ENCODE measurements around the gene ARHGDIG. TPM values are rescaled to one million over a fixed set of nuclear protein-coding genes. Genes with fewer than 3 reads are reported as not detected.
"Not testable (repeated sequence)": the region's sequence is repeated elsewhere in the genome, so short reads cannot be mapped to it uniquely, and the experiment has no call there.

Gene ARHGDIG
- polyA plus RNA-seq, 1 experiment: 0.22 TPM

GRCh38 chr16:266258-267164 lies 13.9 kb upstream of the ARHGDIG start:
- POLR2A ChIA-PET: no interaction called here
- CTCF ChIA-PET: no interaction called here
- no peak overlapping the region for H3K4me3 ChIP-seq (ENCODE audit: low read depth, low read length)
- no peak for DNase-seq (ENCODE audit: low read depth)
- no peaks in the 10 kb centered on the region for H3K27me3 ChIP-seq (ENCODE audit: control insufficient read depth, insufficient read depth, low read length)
- H3K36me3 ChIP-seq (ENCODE audit: control insufficient read depth, insufficient read depth, low read length): peaks cover 7% of the 10 kb centered on the region
- no peak for TF ChIP-seq CTCF (IDR thresholded peaks at IDR 0.05; ENCODE audit: insufficient read depth, low read depth, low read length)

- DNase-seq (ENCODE audit: low read depth); H3K4me3 ChIP-seq (ENCODE audit: low read depth, low read length); POLR2A ChIA-PET; H3K36me3 ChIP-seq (ENCODE audit: control insufficient read depth, insufficient read depth, low read length); H3K27me3 ChIP-seq (ENCODE audit: control insufficient read depth, insufficient read depth, low read length); CTCF ChIA-PET: not testable (repeated sequence)
Measured at GRCh38 chr16:267562-267961, 12.8 kb upstream of the ARHGDIG start.

DNA sequence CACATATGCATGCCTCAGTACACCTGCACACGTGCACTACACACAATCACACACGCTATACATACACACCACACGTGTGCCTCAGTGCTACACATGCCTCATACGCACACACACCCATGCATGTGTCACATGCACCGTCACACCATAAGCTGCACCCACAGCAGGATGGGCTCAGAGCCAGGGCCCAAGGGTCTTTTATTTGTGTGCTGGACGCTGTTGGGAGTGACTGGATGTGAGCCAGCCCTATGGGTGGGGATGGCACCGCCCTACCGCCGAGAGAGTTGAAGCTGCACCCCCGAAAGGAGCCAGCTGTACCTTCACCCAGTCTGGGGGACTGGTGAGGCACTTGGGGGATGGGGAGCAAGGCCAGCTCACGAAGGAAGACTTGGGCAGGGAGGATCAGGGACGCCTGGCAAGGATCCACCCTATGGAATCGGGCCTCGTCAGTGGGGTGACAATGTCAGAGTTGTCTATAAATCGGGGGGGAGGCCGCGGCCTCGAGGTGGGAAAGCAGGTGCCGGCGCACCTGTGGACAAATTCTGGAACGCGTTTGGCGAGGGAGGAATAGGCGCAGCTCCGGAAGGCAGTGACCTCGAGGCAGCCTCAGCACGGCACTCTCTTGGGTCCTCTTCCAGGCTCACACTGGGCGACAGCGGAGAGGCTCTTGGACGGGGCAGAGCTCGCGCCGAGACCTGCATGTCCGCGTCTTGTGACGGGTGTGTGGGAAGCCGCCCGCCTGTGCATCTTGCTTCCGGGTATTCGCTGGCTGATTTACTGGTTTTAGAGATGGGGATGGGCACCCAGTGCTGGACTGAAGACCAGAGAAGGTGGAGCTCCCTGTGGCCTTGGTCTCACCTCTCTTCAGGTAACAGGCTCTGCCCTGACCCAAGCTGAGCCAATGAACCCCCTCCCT lies 12.0 kb upstream of the ARHGDIG start:
- no peaks in the 10 kb centered on the region for H3K27me3 ChIP-seq (ENCODE audit: control insufficient read depth, insufficient read depth, low read length)
- ChIA-PET POLR2A (no interaction called here), CTCF (no interaction called here)
- H3K36me3 ChIP-seq (ENCODE audit: control insufficient read depth, insufficient read depth, low read length): peaks cover 1% of the 10 kb centered on the region; the same call in 1 of the 2 replicates
- H3K4me3 ChIP-seq (ENCODE audit: low read depth, low read length): no peak overlapping the region
- DNase-seq (ENCODE audit: low read depth): no peak
- no peak for TF ChIP-seq CTCF (IDR thresholded peaks at IDR 0.05; ENCODE audit: insufficient read depth, low read depth, low read length)

DNA sequence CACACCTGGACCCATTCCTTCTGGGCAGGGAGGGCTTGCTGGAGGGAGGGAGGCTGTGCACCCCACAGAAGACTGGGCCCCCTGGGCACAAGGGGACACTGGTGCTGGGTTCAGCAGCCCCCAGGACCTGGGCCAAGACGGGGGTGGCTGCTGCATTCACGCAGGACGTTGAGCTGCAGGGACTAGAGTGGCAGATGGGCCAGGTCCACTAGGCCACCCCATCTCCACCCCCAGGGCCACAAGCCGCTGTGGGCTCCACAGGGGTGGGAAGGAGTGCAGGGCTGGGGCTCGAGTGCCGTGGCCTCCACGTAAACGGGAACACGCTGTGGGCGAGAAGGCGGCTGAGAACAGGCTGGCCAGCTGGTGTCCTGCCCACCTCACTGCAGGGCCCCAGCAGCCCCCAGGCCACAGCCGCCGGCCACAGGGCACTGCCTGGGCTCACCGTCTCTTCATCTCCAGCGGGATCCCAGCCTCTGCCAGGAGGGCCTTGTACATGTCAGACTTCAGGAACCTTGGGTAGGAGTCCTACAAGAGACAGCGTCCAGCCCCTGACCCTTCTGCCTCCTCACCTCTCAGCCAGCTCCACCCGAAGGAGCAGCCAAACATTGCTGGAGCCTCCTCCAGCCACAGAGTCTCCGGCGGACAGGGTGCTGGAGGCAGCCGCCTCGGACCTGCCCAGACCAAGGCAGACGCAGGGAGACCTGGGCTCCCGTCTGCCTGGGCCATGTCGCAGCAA lies 11.2 kb upstream of the ARHGDIG start:
- H3K36me3 ChIP-seq (ENCODE audit: control insufficient read depth, insufficient read depth, low read length): no peaks in the 10 kb centered on the region; the same call in 1 of the 2 replicates
- POLR2A ChIA-PET: no interaction called here
- no peak for DNase-seq (ENCODE audit: low read depth)
- no peak for TF ChIP-seq CTCF (IDR thresholded peaks at IDR 0.05; ENCODE audit: insufficient read depth, low read depth, low read length)
- CTCF ChIA-PET: no interaction called here
- no peak overlapping the region for H3K4me3 ChIP-seq (ENCODE audit: low read depth, low read length)
- peaks cover 2% of the 10 kb centered on the region; the same call in 1 of the 2 replicates for H3K27me3 ChIP-seq (ENCODE audit: control insufficient read depth, insufficient read depth, low read length)

DNA sequence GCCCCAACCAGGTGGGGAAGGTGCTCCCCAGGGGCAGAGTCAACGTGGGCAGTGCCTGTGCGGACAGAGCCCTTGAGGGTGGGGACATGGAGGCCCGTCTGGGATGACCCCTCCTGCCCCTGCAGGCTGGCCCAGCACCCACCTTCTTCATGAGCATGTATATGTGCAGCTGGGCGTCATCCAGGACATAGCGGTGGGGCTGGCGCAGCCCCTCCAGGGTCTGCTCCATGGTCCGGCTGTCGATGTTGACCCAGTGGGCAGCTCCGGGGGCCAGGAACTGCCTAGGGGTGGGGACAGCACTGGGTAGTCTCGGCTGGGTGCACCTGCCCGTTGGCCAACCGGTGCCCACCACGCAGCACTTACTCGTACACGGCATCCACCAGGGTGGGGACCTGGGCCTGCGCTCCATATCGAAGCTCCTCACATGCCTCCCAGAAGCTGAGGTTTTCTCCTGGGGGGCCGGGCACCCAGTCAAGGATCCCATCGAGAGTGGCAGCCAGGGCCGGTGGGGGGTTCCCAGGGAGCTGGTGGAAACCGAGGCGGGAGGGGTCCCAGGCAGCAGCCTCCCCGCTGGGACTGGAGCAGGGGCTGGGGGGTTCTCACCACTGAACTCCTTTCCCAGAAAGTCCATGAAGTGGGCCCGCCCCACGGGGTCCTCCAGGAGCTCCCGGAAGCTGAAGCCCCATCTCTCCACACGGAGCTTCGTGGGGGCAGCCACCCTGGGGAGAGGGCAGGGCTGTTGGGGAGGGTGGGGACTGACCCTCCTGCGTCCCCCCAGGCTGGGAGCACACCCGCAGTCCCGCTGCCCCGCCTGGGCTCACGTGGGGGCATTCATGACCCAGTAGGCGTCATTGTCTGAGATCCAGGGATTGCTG lies 9.8 kb upstream of the ARHGDIG start:
- no peak for DNase-seq (ENCODE audit: low read depth)
- CTCF ChIA-PET: no interaction called here

More for the DNA sequence above, 9.8 kb upstream of the ARHGDIG start:
- H3K4me3 ChIP-seq (ENCODE audit: low read depth, low read length): no peak overlapping the region
- TF ChIP-seq CTCF (IDR thresholded peaks at IDR 0.05; ENCODE audit: insufficient read depth, low read depth, low read length): no peak
- no peaks in the 10 kb centered on the region for H3K36me3 ChIP-seq (ENCODE audit: control insufficient read depth, insufficient read depth, low read length)
- POLR2A ChIA-PET: no interaction called here
- H3K27me3 ChIP-seq (ENCODE audit: control insufficient read depth, insufficient read depth, low read length): peaks cover 5% of the 10 kb centered on the region; the same call in 1 of the 2 replicates

Measured in BJ (cell line).